Limb (tissue), 2 donors: ENCODE results near the gene FCRLB.
"Not testable (repeated sequence)": the region's sequence is repeated elsewhere in the genome, so short reads cannot be mapped to it uniquely, and the experiment has no call there.

Experiments
- DNase-seq, 2 donors: peaks; one replicate each; pipeline ENCODE4 v3.0.0-alpha.2; 2016; ENCODE audit errors: extremely low spot score in 2 of 2

FCRLB gene

DNA sequence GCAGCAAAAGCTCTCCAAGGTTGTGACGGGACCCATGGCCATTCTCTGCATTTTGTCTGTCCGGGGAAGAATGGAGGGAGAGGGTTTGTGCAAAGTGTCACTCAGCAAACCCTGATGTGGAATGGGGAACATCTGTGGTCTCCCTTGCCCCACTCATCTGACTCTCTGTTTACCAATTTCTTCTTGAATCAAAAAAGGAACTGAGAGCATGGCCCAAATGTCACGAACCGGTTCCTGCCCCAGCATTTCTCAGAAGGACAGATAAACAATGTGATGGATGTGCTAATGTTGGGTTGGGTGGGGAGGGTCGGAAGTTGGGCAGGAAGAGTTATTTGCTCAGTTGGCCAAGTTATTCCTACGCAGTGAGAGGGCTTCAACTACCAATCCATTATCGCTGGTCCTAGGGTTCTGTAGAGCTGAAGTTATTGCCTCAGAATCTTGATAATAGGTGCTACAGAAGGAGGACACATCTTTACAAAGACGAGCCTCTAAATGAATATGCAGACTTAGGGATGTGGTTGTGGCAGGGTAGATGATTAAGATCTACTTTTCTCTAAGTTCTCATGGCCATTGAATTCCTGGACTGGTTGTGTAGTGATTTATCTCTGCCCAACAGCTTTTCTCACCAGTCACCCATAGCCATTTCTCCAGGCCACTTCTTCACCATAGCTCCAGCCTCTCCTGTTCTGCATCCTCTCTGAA is 18.7 kb downstream of the FCRLB start:
- no peak for DNase-seq

GRCh38 chr1:161740921-161741320 is 19.6 kb downstream of the FCRLB start:
- no peak for DNase-seq

- DNase-seq = no peak
Measured at GRCh38 chr1:161743231-161743630, 21.9 kb downstream of the FCRLB start.

GRCh38 chr1:161747801-161748200 is 26.5 kb downstream of the FCRLB start:
- DNase-seq = no peak

- peak; percentile 95 to 98 for DNase-seq
Measured at GRCh38 chr1:161749509-161750407, 28.4 kb downstream of the FCRLB start, which contains the start of gene DUSP12. TSS of gene DUSP12 (plus strand) at chr1:161749786. CDS start at chr1:161749802, 16 bp downstream.

GRCh38 chr1:161763522-161764098 is 42.3 kb downstream of the FCRLB start:
- DNase-seq = no peak

- DNase-seq = peak; percentile 90 to 93
Measured at GRCh38 chr1:161766102-161766981, 45.0 kb downstream of the FCRLB start, which contains the start of gene ATF6. TSS of gene ATF6 (plus strand) at chr1:161766320. CDS start at chr1:161766361, 41 bp downstream.

DNA sequence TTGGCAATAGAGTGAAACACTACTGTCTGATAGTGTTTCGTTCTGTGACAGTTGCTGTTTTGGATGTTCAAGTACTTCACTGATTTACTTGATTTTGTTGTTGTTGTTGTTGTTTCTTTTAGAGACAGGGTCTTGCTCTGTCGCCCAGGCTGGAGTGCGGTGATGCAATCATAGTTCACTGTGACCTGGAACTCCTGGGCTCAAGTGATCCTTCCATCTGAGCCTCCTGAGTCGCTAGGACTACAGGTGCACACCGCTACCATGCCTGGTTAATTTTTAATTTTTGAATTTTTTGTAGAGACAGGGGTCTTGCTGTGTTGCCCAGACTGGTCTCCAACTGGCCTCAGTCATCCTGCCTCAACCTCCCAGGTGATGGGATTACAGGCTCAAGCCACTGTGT is 47.1 kb downstream of the FCRLB start:
- no peak for DNase-seq

- no peak for DNase-seq
Measured at GRCh38 chr1:161768986-161769672, 47.8 kb downstream of the FCRLB start.

- DNase-seq = not testable (repeated sequence)
Measured at GRCh38 chr1:161769673-161770045, 48.3 kb downstream of the FCRLB start.

DNA sequence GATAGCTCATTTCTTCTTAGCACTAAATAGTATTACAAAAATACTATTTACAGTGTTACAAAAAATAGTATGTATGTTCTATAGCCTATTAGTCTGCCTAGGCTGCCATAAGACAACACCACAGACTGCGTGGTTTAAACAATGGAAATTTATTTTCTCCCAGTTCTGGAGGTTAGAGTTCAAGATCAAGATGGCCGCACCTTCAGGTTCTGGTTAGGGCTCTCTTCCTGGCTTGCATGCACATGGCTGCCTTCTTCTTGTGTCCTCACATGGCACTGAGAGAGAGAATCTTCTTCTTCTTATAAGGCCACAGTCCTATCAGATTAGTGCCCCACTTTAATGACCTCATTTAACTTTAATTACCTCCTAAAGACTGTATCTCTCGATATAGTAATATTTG is 48.9 kb downstream of the FCRLB start:
- DNase-seq = no peak

DNA sequence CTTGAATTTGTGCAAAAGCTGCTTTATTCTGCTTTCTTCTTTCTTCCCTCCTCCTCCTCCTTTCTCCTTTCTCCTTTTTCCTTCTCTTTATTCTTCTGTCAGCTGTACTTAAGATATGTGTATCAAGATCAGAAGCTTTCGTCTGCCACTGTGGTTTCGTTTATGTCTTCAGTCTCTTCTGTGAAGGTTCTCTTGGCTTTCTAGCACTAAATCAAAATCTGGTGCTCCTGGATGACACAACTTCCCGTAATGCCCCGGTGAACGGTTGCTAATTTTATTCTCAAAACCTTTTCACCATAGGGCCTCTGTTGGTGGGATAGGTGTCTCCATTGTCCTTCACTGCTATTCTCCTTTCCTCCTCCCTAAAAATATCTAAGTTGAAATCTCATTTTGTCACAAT is 49.8 kb downstream of the FCRLB start:
- DNase-seq = no peak

DNA sequence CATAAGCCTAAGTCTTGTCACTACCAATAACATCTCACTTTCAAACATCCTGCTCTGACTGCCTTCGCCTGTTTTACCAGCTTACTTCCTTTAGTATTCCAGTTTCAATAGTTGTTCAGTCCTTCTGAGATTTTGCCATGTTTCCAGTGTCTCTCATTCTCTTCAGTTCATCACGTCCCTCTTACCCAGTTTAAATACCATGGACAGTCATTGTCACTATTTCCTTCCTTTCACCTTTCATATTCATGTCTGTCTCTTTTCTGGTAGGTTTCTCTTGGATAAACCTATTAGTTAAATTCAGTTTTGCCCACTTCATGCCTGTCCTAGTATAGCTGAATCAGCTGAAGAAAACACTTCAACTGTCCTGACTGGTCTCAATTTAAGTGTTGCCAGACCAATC is 50.6 kb downstream of the FCRLB start:
- no peak for DNase-seq

GRCh38 chr1:161772397-161772796 is 51.1 kb downstream of the FCRLB start:
- no peak for DNase-seq

GRCh38 chr1:161773791-161774190 is 52.4 kb downstream of the FCRLB start:
- DNase-seq = no peak

GRCh38 chr1:161777261-161777660 is 55.9 kb downstream of the FCRLB start:
- DNase-seq = no peak
